ENCODE data around the gene ROS1.

The ROS1 gene

GRCh38 chr6:117309069-117309468 lies 116.7 kb downstream of the ROS1 start:
- DNase-seq (ENCODE audit: low read depth in 2 of 2): no peak

- DNase-seq (ENCODE audit: low read depth in 2 of 2): no peak
Measured at GRCh38 chr6:117307655-117308054, 118.1 kb downstream of the ROS1 start.

GRCh38 chr6:117306227-117306790 lies 119.4 kb downstream of the ROS1 start:
- DNase-seq (ENCODE audit: low read depth in 2 of 2): no peak

- no peak for DNase-seq (ENCODE audit: low read depth in 2 of 2)
Measured at GRCh38 chr6:117304446-117304845, 121.3 kb downstream of the ROS1 start.

- no peak for DNase-seq (ENCODE audit: low read depth in 2 of 2)
Measured at GRCh38 chr6:117303323-117303722, 122.4 kb downstream of the ROS1 start.

- no peak for DNase-seq (ENCODE audit: low read depth in 2 of 2)
Measured at GRCh38 chr6:117298941-117299340, 126.8 kb downstream of the ROS1 start.

DNA sequence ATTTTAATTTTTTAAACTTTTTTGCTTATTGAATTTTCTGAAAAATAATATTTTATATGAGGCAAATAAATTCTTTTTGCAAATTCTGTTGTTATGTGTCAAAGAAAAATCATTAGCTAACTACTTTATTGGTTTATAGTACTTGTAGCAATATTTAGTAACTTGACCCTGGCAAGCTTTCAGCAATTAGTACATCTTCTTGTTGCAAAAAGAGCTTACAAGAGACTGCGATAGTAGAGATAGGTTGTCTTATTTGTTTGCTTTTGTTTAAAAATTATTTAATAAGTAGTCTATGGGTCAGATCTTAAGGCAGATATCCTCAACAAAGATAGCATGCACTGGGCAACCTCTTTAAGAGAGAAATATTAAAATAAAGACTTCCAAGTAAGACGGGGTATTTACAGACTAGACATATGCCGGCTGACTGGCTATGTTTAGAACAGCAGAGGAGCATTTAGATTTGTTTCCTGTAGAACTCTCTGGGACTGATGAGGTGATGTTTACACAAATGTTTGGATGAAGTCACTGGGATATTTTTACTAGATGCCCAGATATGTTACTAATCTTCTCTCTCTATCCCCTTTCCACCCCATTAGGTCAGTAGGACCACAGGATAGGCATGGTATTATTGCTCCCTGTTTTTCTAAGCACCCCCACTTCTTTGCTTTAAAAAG lies 135.4 kb downstream of the ROS1 start:
- DNase-seq (ENCODE audit: low read depth in 2 of 2): no peak

DNA sequence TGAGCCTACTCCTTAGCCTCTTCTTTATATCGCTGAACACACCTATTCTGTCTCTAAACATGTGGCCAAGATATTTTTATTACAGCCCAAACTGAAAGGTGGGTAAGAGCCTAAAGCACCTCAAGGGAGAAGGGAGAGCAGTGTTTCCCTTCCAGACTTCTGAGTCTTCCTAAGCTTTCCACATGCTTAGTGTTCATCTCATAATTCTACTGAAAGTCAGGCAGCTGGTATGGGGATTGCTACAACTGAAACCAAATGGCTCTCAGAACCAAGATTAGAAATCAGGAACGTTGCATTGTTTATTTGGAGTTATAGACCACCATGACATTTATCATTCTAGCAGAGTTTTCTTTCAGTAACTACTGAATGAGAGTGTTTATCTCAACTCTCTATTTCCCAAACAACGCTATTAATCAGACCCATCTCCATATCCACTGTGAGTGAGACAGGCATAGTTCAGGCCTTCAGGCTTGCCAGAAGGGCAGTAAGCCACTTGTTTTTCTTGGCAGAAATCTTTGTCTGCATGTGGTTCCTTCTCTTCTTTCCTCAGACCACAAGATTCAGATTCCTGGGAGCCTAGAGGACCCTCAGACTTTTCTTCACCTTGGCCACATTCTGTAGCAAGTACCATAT lies 137.5 kb downstream of the ROS1 start:
- no peak for DNase-seq (ENCODE audit: low read depth in 2 of 2)

- no peak for DNase-seq (ENCODE audit: low read depth in 2 of 2)
Measured at GRCh38 chr6:117280922-117281321, 144.8 kb downstream of the ROS1 start.

GRCh38 chr6:117276778-117277316 lies 148.9 kb downstream of the ROS1 start:
- no peak for DNase-seq (ENCODE audit: low read depth in 2 of 2)

DNA sequence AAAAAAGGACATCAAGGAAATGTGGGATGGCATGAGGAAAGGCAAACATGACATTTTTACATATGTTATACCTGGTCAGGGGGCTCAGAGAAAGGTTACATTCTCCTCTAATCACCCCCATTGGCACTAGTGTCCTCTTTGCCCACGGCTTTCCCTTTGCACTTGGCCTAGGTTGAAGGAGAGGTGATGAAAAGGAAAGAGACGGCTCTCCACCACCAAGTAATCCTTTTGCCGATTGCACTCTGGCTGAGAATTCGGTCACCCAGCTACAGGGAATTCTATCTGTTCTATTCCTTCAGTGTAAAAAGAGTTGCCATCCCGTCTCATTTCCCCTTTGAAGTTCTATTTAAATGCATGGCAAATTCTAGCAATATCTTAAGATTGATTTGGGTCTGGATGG lies 150.0 kb downstream of the ROS1 start:
- DNase-seq (ENCODE audit: low read depth in 2 of 2): no peak

- DNase-seq (ENCODE audit: low read depth in 2 of 2): no peak
Measured at GRCh38 chr6:117275205-117275604, 150.5 kb downstream of the ROS1 start.

- DNase-seq (ENCODE audit: low read depth in 2 of 2): no peak
Measured at GRCh38 chr6:117272891-117273290, 152.9 kb downstream of the ROS1 start.

GRCh38 chr6:117272032-117272866 lies 153.5 kb downstream of the ROS1 start:
- no peak for DNase-seq (ENCODE audit: low read depth in 2 of 2)

- DNase-seq (ENCODE audit: low read depth in 2 of 2): no peak
Measured at GRCh38 chr6:117270843-117271507, 154.8 kb downstream of the ROS1 start.

DNA sequence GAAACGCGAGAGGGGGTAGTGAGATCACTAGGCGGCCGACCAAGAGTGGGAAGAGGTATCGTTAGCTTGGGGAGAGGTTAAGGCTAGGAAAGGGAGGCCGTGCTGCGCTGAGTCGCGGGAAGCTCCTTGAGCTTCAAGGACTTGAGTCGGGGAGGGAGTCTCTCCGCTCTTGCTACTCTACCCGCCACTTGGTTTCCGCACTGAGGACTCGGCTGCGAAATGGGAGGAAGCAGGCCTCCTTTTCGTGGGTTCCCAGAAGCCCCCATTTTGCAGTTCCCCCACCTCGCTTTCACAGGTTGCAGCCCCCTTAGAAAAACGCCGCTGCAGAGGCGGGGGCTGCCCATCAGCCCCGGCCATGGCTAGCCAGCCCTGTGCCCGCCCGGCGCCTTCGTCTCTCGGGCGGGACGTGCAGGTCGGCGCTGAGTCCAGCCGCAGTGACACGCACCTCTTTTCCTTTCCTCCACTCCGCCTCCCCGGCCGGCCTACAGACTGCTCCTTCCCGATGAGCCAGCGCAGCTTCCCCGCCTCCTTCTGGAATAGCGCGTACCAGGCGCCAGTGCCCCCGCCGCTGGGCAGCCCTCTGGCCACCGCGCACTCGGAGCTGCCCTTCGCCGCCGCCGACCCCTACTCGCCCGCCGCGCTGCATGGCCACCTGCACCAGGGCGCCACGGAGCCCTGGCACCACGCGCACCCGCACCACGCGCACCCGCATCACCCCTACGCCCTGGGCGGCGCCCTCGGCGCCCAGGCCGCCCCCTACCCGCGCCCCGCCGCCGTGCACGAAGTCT lies 155.5 kb downstream of the ROS1 start:
- no peak for DNase-seq (ENCODE audit: low read depth in 2 of 2)

DNA sequence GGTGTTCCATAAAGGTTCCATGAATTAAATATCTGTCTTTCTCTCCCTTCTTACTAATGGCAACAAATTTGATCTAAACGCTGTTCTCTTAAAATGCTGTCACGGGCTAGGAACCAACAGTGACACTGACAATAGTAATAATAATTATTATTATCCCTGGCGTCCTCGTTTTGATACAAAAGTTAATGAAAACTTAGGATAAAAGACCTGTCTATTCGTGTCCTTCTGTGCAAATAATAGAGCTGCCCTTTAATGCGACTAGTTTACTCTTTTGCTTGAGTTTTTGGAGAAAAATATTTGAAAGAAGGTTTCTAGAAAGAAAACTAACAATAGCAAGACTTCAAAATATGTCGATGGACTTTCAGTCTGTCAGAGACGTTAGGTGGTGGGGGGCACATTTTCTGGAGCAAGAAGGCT lies 156.1 kb downstream of the ROS1 start:
- DNase-seq (ENCODE audit: low read depth in 2 of 2): no peak

DNA sequence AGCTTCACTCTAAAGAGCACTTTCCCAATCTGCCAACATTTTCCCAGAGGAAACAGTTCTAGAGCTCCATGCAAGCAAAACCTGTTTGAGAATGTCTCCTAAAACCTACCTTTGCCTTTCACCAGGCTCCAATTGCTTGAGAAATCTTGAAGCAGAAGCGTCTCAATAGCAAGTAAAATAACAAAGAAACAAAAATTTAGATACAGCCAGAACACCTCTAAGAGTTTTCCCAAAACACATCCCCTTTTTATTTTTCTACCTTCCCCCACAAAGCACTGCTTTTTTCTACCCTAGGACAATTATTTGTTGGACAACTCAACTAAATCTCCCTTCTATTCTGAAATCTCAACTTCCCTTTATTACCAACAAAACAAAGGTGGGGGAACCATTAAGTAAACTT lies 156.8 kb downstream of the ROS1 start:
- DNase-seq (ENCODE audit: low read depth in 2 of 2): no peak

GRCh38 chr6:117267766-117268534 lies 157.8 kb downstream of the ROS1 start:
- no peak for DNase-seq (ENCODE audit: low read depth in 2 of 2)

DNA sequence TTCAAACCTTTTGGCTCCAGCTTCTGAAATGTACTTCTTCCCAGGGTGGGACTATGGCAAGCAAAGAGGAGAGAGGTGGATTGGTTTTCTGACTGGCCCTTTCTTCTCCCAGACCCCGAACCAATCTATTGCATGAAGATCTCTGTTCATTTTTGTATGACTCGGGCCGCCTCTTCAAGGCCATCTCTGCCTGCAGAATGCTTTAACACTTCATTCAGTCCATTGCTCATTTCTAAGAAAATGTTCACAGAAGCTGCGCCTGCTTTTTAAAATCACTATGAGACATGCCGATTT lies 158.7 kb downstream of the ROS1 start:
- no peak for DNase-seq (ENCODE audit: low read depth in 2 of 2)

Measured in stimulated activated CD8-positive, alpha-beta memory T cell treated with anti-CD3 and anti-CD28 coated beads, Interleukin-2, amount 100 ng/mL, for 1 hour (primary cell).